ENCODE measurements around the gene MZT2B.
"Not testable (repeated sequence)": the region's sequence is repeated elsewhere in the genome, so short reads cannot be mapped to it uniquely, and the experiment has no call there.

The MZT2B gene

GRCh38 chr2:130181880-130182682, at the start of gene MZT2B:
MZT2B (plus strand) TSS chr2:130182262; CDS start chr2:130182283, 21 bp downstream.
- peak; percentile 84 to 85 for DNase-seq

- no peak for DNase-seq
These were observed 46.1 kb upstream of the MZT2B start for GRCh38 chr2:130135692-130136541.

DNA sequence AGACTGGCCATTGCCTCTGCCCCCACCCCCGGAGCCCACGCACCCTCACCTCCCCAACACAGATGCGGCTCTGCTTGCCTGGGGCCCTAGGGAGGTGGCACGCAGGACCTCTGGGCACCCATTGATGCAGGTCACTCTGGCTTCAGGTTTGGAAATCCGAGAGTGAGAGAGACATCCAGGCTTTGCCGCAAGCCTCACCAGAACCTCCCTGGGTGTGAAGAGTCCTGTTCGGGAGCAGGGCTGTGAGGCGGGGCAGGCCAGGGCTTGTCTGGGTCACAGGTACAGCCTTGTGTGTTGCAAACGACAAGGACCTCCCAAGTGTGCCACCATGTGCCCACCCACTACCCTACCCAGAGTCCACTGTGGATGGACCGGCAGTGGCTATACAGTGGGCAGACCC, 45.5 kb upstream of the MZT2B start:
- DNase-seq: not testable (repeated sequence)

GRCh38 chr2:130137118-130137517, 44.9 kb upstream of the MZT2B start:
- not testable (repeated sequence) for DNase-seq

GRCh38 chr2:130138326-130138725, 43.7 kb upstream of the MZT2B start:
- DNase-seq: not testable (repeated sequence)

DNA sequence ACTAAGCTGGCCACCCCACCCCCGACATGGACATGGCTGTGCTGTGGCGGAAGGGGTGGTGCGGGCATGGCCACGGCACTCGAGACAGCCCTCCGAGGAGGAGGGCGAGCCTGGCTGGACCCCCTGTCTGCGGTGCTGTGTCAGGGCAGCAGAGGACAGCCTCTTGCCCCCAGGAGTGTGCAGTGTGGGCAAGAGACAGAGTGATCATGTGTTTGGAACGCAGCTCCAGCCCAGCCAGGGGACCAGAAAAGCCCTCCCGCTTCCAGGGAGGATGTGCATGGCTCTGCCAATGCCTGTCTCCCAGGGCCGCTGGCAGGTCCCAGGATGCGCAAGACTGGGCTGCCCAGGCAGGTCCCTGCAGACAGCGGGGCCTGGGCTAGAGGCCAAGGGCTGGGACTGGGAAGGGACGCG, 43.2 kb upstream of the MZT2B start:
- not testable (repeated sequence) for DNase-seq

- not testable (repeated sequence) for DNase-seq
These were observed 42.5 kb upstream of the MZT2B start for GRCh38 chr2:130139331-130140280.

DNA sequence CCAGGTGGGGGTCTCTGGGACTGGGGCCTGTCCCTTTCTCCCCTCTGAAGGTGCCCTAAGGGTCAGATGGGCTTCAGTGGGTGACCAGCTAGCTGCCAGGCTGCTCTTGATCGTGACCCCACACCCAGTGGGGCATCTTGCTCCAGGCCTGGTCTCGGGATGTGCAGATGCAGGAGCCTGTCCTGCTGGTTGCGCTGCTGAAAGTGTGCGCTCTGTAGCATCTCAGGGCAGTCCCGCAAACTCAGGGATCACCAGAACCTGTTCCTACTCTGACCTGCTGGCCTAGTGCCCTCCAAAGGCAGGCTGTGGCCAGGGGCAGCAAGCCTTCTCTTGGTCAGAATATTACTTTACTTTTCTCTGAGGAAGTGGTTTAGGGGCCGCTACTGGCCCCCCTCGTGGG, 41.5 kb upstream of the MZT2B start:
- DNase-seq: not testable (repeated sequence)

DNA sequence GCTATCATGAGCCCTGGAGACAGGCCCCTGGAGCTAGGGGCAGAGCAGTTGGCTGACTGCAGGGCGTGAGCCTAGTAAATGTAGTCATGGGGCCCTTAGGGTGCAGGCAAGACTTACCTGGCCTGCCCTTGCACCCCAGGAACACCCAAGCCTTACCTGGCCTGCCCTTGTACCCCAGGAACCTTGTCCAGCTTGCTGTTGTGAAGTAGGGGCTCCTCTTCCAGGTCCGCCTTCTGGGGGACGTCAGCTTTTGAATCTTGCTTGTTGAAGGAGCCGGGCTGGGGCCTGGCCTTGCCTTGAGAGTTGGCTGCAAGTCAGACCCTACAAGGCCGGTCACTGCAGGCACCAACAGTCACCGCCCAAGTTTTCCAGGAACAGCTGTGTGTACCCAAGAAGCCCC, 41.1 kb upstream of the MZT2B start:
- DNase-seq: not testable (repeated sequence)

GRCh38 chr2:130141645-130142370, 40.3 kb upstream of the MZT2B start:
- not testable (repeated sequence) for DNase-seq

DNA sequence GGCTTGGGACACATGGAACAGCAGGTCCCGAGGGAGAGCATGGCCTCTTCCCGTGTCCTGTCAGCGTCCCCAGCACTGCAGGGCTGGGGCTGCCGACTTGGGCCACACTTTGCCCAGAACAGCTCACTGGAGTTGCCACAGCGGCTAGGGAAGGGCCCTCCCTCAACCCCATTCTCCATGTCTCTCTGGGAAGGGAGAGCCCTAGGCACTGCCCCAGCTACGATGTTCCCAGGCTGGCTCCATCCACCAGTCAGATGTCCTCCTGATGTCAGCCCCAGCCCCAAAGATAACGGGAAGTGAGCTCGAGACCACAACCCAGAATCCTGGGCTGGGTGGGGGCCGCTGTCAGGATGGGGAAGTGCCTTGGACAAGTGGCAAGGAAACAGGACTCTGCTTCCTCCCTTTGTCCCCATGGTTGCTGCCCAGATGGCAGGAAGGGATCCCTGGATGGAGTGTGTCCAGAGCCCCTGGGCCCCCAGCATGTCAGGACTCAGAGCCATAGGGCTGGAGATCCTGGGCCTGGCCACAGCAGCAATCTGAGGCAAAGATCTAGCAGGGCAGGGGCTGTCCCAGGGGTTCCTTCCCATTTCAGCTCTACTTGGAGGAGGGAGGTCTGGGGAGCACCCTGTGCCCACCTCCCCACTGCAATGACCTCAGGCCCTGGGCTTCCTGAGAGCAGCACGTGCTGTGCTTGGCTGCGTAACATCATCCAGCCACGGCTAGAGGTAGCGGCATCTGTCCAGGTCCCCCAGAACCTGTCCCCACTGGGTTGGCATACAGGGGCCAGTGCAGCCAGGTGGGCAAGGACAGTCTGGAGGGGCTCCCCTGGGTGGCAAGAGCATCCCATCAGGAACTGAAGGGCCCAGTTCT, 39.4 kb upstream of the MZT2B start:
- not testable (repeated sequence) for DNase-seq

- not testable (repeated sequence) for DNase-seq
These were observed 38.6 kb upstream of the MZT2B start for GRCh38 chr2:130143266-130144039.

DNA sequence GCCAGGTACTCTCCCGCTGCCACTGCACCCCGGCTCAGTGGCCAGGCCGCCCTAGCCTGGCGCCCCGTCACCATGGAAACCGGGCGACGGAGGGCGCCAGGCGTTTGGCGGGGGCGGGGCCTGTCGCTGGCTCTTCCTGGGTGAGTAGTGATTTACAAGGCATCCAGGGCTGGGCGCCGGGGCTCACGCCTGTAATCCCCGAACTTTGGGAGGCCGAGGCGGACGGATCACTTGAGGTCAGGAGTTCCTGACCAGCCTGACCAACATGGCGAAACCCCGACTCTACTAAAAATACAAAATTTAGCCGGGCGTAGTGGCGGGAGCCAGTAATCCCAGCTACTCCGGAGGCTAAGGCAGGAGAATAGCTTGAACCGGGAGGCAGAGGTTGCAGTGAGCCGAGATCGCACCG, 37.1 kb upstream of the MZT2B start, which contains the start of gene CCDC74B:
Gene CCDC74B, minus strand, starts transcription at position 107 of the 409 bp plus-strand sequence. CDS start 116 bp downstream, outside the sequence.
- peak; percentile 40 to 45 for DNase-seq

GRCh38 chr2:130148515-130148914, 33.5 kb upstream of the MZT2B start:
- not testable (repeated sequence) for DNase-seq

DNA sequence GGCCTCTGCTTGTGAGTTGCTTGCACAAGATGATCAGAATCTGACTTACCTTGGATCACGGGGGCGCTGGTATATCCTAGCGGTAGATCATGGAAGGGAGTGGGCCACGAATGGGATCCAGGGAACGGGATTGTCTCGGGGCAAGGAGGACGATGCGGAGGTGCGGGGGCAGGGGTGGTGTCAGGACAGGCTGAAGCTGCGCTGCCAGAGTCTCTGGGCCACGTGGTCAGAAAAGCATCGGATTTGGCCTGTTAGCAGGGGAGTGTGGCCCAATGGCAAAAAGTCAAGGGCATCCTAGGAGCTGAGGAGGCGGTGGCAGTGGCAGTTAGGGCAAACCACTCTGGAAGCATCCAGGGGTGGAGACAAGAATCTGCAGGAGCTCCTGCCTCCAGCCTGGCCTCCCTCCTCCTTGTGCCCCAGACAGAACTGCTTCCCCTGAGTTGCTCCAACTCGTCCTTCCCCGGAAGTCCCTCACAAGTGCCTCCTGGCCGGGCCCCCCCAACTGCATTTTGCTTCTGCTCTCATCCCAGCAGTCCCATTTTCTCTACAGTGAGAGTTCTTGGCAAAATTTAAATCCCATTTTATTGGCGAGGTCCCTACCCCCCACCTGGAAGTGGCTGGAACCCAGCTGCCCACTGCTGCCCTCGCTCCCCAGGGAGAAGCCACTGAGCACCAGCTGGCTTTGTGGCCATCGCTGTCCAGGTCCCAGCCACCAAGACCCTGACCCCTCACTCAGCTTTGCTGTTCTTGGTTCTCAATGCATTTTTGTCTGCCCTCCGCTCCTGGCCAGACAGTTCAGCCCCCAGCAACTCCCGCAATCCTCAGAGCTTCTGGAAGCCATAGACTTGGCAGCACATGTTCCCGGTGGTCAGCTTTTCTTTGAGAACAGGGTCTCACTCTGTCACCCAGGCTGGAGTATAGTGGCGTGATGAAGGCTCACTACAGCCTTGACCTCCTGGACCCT, 31.6 kb upstream of the MZT2B start:
- no peak for DNase-seq

DNA sequence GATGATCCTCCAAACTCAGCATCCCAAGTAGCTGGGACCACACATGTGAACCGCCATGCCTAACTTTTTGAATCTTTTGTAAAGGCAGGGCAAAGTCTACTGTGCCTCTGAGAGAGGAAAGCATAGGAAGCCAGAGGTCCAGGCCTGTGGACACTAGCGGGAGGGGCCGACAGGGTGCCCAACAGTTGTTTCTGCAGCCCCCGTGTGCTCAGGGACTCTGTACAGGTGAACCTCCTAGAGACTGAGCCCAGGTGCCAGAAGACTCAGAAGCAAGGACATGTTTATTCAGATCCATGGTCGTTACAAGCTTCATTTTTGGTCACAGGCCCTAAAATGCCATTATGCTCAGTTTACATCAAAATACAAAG, 30.9 kb upstream of the MZT2B start:
- not testable (repeated sequence) for DNase-seq

DNA sequence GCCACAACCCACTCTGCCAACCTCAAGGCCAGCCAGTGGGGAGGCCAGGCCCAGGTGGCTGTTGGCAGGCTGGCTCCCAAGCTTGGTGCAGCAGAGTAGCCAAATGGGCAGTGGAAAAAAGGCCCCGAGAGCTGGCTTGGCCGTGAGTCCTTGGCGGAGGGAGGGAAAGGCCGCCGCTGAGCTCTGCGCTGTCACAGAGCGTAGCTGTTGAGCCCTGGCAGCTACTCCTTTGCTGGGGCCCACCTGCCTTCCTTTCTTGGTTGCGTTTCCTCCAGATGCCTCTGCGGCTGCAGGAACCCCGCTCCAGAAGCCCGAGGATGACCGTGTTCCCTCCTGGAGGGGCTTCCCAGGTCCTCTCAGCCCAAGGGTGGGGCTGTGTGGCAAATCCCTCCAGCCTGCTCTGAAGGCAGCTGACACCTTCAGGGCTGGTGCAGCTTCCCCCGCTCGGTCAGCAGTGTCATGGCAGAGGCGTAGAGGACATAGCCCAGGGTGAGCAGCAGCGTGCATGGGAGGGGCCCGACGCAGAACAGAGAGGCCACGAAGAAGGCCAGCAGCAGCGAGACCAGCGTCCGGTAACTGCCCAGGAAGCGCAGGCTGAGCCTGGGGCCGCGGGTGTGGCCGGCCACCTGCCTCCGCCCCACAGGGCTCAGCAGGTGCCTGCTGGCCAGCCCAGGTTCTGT, 29.8 kb upstream of the MZT2B start:
- not testable (repeated sequence) for DNase-seq

Measured in activated CD4-positive, alpha-beta T cell treated with anti-CD3 and anti-CD28 coated beads, Interleukin-2, amount 50 U/mL, for 4 hours (primary cell).